Measurements from ENCODE around the gene KIAA0319L. TPM values are rescaled to one million over a fixed set of nuclear protein-coding genes. Genes with fewer than 3 reads are reported as not detected.
"Not testable (repeated sequence)": the region's sequence is repeated elsewhere in the genome, so short reads cannot be mapped to it uniquely, and the experiment has no call there.

KIAA0319L gene
- total RNA-seq, 1 experiment from 2014 or later: 46.4 TPM

- no peak overlapping the region for H2BK12ac ChIP-seq (ENCODE audit: insufficient read length, low read depth, low read length)
- no peak overlapping the region for H2BK20ac ChIP-seq (ENCODE audit: low read depth, low read length, poor library complexity, severe bottlenecking)
- no peaks in the 10 kb centered on the region for H3K79me2 ChIP-seq (ENCODE audit: insufficient read depth, low read length)
- H3K9ac ChIP-seq (ENCODE audit: extremely low read depth, insufficient read length, low read length): no peak overlapping the region
- no peak overlapping the region for H3K4ac ChIP-seq (ENCODE audit: low read depth, low read length)
- no peaks in the 10 kb centered on the region for H3K27me3 ChIP-seq (ENCODE audit: insufficient read depth, low read length)
- H3K4me3 Mint-ChIP-seq: no peak overlapping the region
- H3K23ac ChIP-seq (ENCODE audit: insufficient read length, low read depth, low read length): no peak overlapping the region
- no peak overlapping the region for H4K5ac ChIP-seq (ENCODE audit: insufficient read length, low read depth, low read length)
- H4K8ac ChIP-seq (replicated peaks; ENCODE audit: insufficient read length, low read depth, low read length): no peak overlapping the region
- H3K4me1 ChIP-seq (ENCODE audit: insufficient read depth, low read length): no peaks in the 10 kb centered on the region
- DNase-seq: no peak
- no CpG with 5 or more reads among the region's 7 CpGs for WGBS (ENCODE audit: extremely low coverage, insufficient read length, low lambda C conversion rate)
- no peak overlapping the region for H2BK15ac ChIP-seq (ENCODE audit: low read depth, low read length)
- no peaks in the 10 kb centered on the region for H3K23me2 ChIP-seq (ENCODE audit: insufficient read length, low read depth, low read length, poor library complexity, severe bottlenecking)
- H3K9me3 Mint-ChIP-seq: no peaks in the 10 kb centered on the region; a peak in 1 of 5 replicates
- no peak overlapping the region for H3K56ac ChIP-seq (ENCODE audit: insufficient read length, low read depth, low read length)
- no peak overlapping the region for H4K91ac ChIP-seq (ENCODE audit: insufficient read length, low read depth, low read length)
- no peak overlapping the region for H3K27ac ChIP-seq (ENCODE audit: insufficient read length, low read depth, low read length)
- no peaks in the 10 kb centered on the region for H3K9me3 ChIP-seq (ENCODE audit: control insufficient read depth, low read depth, low read length)
- H3K79me1 ChIP-seq (ENCODE audit: insufficient read depth, low read depth, low read length, poor library complexity, severe bottlenecking): no peaks in the 10 kb centered on the region
- no peak overlapping the region for H3K18ac ChIP-seq (ENCODE audit: insufficient read length, low read depth, low read length)
- H2AK5ac ChIP-seq (ENCODE audit: insufficient read length, low read length): no peak overlapping the region
- 0 out of 7 replicates have a peak, but pooled peaks cover 0 to 3% (median 0%) of the 10 kb centered on the region in 3 experiments for H3K36me3 Mint-ChIP-seq (ENCODE audit: insufficient read depth in 1 of 3, low read depth in 3 of 3)
- H3K4me2 ChIP-seq (ENCODE audit: insufficient read depth, insufficient read length, low read length): no peak overlapping the region
- H2BK5ac ChIP-seq (ENCODE audit: insufficient read length, low read length): no peak overlapping the region
- TF ChIP-seq CTCF (conservative IDR thresholded peaks at IDR 0.05): no peak
- no peak overlapping the region for H3K14ac ChIP-seq (ENCODE audit: insufficient read depth, low read length)
- H3K27ac Mint-ChIP-seq: no peak overlapping the region
- H4K20me1 ChIP-seq (ENCODE audit: control insufficient read depth, insufficient read depth, insufficient read length): peaks cover 2% of the 10 kb centered on the region
- no peak overlapping the region for H3T11ph ChIP-seq (ENCODE audit: low read length)
- no peak overlapping the region for H2BK120ac ChIP-seq (ENCODE audit: low read depth, low read length, poor library complexity, severe bottlenecking)
- peaks cover 5 to 8% of the 10 kb centered on the region in 2 experiments for H3K4me1 Mint-ChIP-seq
- peaks cover 2% of the 10 kb centered on the region for H3K27me3 Mint-ChIP-seq (ENCODE audit: low read depth)
- H2AFZ ChIP-seq (ENCODE audit: low read length): no peak overlapping the region
These were observed 29.6 kb upstream of the KIAA0319L start for GRCh38 chr1:35586808-35587207.

GRCh38 chr1:35585805-35586204 lies 28.6 kb upstream of the KIAA0319L start:
- H2AFZ ChIP-seq (ENCODE audit: low read length); H3K79me2 ChIP-seq (ENCODE audit: insufficient read depth, low read length); H3K4me3 Mint-ChIP-seq; H2BK20ac ChIP-seq (ENCODE audit: low read depth, low read length, poor library complexity, severe bottlenecking); H2BK120ac ChIP-seq (ENCODE audit: low read depth, low read length, poor library complexity, severe bottlenecking); H3K9me3 Mint-ChIP-seq; H3K9me3 ChIP-seq (ENCODE audit: control insufficient read depth, low read depth, low read length); H3K27ac Mint-ChIP-seq; H3K36me3 Mint-ChIP-seq (ENCODE audit: insufficient read depth in 1 of 3, low read depth in 3 of 3); H4K91ac ChIP-seq (ENCODE audit: insufficient read length, low read depth, low read length); H3K23me2 ChIP-seq (ENCODE audit: insufficient read length, low read depth, low read length, poor library complexity, severe bottlenecking); H3K18ac ChIP-seq (ENCODE audit: insufficient read length, low read depth, low read length); H3K27me3 ChIP-seq (ENCODE audit: insufficient read depth, low read length); H3K4me1 ChIP-seq (ENCODE audit: insufficient read depth, low read length); H4K8ac ChIP-seq (replicated peaks; ENCODE audit: insufficient read length, low read depth, low read length); DNase-seq; H3K27me3 Mint-ChIP-seq (ENCODE audit: low read depth); H4K5ac ChIP-seq (ENCODE audit: insufficient read length, low read depth, low read length); H3K4ac ChIP-seq (ENCODE audit: low read depth, low read length); H3K14ac ChIP-seq (ENCODE audit: insufficient read depth, low read length); H3K56ac ChIP-seq (ENCODE audit: insufficient read length, low read depth, low read length); H3K4me1 Mint-ChIP-seq; H2BK5ac ChIP-seq (ENCODE audit: insufficient read length, low read length); H3T11ph ChIP-seq (ENCODE audit: low read length); H3K79me1 ChIP-seq (ENCODE audit: insufficient read depth, low read depth, low read length, poor library complexity, severe bottlenecking); H3K27ac ChIP-seq (ENCODE audit: insufficient read length, low read depth, low read length); H2BK15ac ChIP-seq (ENCODE audit: low read depth, low read length); H3K9ac ChIP-seq (ENCODE audit: extremely low read depth, insufficient read length, low read length); H3K23ac ChIP-seq (ENCODE audit: insufficient read length, low read depth, low read length); H4K20me1 ChIP-seq (ENCODE audit: control insufficient read depth, insufficient read depth, insufficient read length); H2AK5ac ChIP-seq (ENCODE audit: insufficient read length, low read length); H2BK12ac ChIP-seq (ENCODE audit: insufficient read length, low read depth, low read length); H3K4me2 ChIP-seq (ENCODE audit: insufficient read depth, insufficient read length, low read length): not testable (repeated sequence)
- WGBS (ENCODE audit: extremely low coverage, insufficient read length, low lambda C conversion rate): no CpG with 5 or more reads among the region's 1 CpG

Data from H9 (cell line).